HPDE6-E6E7 (cell line): ENCODE results near the gene ANTXR2.

Experiments used
- DNase-seq: peaks from one replicate; pipeline ENCODE4 v3.0.0; 2011; ENCODE audit warnings: missing footprints; ENCODE audit errors: extremely low spot score

ANTXR2 gene

GRCh38 chr4:80092088-80092487, 19.1 kb upstream of the ANTXR2 start:
- no peak for DNase-seq

- DNase-seq = no peak
These were observed 18.7 kb upstream of the ANTXR2 start for GRCh38 chr4:80091688-80092087.

DNA sequence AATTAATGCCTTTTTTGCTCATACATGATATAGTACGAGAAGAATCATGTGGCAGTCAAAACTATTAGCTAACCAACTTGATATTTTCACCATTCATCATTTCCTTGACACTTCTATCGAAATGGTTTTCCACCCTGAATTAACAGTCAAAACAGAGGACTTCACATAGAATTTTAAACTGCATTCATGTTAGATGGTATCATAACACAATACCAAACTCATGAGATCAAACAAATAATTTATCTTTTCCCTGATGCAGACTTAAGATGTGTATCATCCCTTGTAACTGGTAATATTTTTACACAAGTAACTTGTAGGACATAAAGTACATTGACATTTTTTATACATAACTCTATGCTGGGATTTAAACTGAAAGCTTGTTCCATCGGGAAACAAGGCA, 18.2 kb upstream of the ANTXR2 start:
- DNase-seq = no peak

GRCh38 chr4:80090090-80090489, 17.1 kb upstream of the ANTXR2 start:
- no peak for DNase-seq

- DNase-seq = no peak
These were observed 15.4 kb upstream of the ANTXR2 start for GRCh38 chr4:80088471-80088870.

GRCh38 chr4:80086296-80086695, 13.3 kb upstream of the ANTXR2 start:
- DNase-seq = no peak

GRCh38 chr4:80085081-80085480, 12.1 kb upstream of the ANTXR2 start:
- no peak for DNase-seq

- no peak for DNase-seq
These were observed 9.7 kb upstream of the ANTXR2 start for GRCh38 chr4:80082693-80083092.

GRCh38 chr4:80081566-80081965, 8.5 kb upstream of the ANTXR2 start:
- peak; percentile 21 for DNase-seq

GRCh38 chr4:80079255-80079923, 6.4 kb upstream of the ANTXR2 start:
- DNase-seq = no peak

GRCh38 chr4:80078346-80079092, 5.5 kb upstream of the ANTXR2 start:
- DNase-seq = no peak

DNA sequence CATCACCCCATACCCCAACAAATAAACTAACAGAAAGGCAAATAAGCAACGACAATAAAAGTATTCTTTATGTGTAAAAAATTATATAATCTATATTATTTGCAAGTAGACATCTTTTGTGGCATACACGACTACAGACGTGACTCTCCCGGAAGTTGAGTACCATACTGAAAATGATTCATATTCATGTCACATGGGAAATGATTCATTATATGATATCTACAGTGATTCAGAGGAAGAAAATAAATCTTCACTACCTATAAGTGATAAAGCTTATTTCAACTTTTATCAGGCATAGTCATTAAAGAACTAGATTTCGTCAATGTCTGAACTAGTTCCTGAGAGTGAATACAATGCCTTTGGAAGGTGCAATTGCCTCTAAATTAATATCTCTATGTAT, 4.6 kb upstream of the ANTXR2 start:
- peak; percentile 45 for DNase-seq

DNA sequence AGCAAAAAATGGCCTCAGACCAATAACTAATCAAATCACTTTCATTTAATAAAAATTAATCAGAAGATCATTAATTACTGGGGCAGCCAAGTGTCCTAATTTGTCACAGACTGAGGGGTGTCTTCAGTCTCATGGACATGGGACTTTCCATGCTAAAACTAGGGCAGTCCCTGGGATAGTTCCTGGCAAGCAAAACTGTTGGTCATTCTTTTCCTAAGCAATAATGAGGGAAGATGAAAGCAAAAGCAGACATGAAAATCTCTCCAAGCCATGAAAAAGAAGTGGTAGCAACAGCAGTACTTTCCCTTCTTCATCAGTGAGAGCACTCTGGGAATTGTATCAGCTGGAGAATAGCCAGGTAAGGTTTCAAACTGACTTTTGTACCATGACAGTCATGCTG, 3.7 kb upstream of the ANTXR2 start:
- no peak for DNase-seq

GRCh38 chr4:80075995-80076675, 3.1 kb upstream of the ANTXR2 start:
- DNase-seq = no peak

DNA sequence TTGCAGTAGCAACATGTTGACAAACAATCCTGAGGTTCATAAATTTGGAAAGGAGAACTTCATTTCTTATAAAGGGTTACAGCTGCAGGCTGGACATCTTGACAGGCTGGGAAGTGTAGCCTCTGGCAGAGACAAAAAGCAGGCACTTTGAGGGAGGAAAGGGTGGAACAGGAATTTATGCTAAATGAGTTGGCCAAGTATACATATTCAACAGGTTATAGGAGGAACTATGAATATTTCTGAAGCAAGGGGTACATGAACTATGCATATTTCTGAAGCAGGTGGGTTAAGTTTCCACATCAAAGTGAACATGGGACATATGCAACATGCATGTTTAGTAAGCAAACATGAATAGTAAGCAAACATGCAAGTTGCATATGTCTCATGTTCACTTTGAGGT, 1.6 kb upstream of the ANTXR2 start:
- DNase-seq = no peak

DNA sequence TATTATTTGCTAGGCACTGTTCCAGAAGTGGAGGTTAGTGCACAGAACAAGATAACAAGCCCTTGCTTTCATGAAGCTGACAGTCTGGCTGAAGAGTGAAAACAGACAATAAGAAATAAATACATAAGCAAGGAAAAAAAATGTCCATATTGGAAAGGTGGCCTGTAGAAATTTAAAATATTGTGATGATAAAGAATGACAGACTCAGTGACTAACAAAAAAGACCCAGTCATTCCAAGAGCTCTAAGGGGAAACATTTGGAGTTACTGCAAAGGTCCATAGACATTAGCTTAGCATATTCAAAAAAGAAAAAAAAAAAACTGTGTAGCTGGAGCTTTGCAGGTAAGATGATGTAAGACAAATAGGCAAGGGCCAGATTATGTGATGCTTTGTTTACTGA, 1.0 kb upstream of the ANTXR2 start:
- no peak for DNase-seq

- DNase-seq = no peak
These were observed 512 bp upstream of the ANTXR2 start for GRCh38 chr4:80073473-80074008.

- no peak for DNase-seq
These were observed 743 bp downstream of the ANTXR2 start for GRCh38 chr4:80072228-80072743.

DNA sequence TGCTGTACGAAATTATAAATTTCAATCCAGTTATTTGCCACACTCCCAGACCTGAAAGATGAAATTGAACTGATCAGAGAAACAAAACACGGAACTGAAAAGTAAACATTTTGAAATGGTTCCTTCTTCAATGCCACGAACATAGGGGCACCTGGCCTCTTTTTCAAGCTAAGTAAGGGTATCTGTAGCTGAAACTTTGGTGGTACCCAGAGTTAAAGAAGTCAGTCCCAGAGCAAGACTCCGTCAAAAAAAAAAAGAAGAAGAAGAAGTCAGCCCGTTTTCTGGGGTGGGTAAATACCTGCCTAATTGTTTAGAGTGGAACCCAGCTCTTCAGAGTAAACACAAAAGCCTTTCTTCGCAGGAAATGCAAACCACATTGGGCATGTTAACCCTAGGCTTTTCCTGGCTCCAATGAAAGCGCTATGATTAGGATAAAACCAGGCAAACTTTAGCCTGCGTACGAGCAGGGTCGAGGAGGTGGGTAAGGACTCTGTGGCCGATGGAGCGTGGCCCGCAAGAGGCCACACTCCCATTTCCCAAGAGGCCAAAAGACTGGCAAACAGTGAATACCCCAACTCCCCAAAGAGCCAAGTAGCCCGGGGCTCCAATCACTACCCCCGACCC, 1.3 kb downstream of the ANTXR2 start:
- no peak for DNase-seq

GRCh38 chr4:80070880-80071603, 2.0 kb downstream of the ANTXR2 start:
- no peak for DNase-seq
